ENCODE measurements around the gene POLR2C. TPM values are rescaled to one million over a fixed set of nuclear protein-coding genes. Genes with fewer than 3 reads are reported as not detected.

The POLR2C gene
- total RNA-seq, 6 experiments from 2014 or later = 66.0 to 79.4 (median 71.3) TPM

GRCh38 chr16:57427824-57428223, 34.7 kb upstream of the POLR2C start:
- no peak for DNase-seq
- Mint-ChIP-seq H3K4me1 (ENCODE audit: low read depth) (no peaks in the 10 kb centered on the region; the same call in 1 of the 2 replicates), H3K27ac (no peak overlapping the region), H3K9me3 (no peaks in the 10 kb centered on the region), H3K4me3 (no peak overlapping the region), H3K27me3 (ENCODE audit: insufficient read depth) (no peaks in the 10 kb centered on the region), H3K36me3 (ENCODE audit: low read depth) (peaks cover 32% of the 10 kb centered on the region)
- no peak for TF ChIP-seq CTCF (IDR thresholded peaks at IDR 0.05)

- Mint-ChIP-seq H3K27ac (no peak overlapping the region), H3K27me3 (ENCODE audit: insufficient read depth) (no peaks in the 10 kb centered on the region), H3K4me3 (no peak overlapping the region), H3K4me1 (ENCODE audit: low read depth) (no peaks in the 10 kb centered on the region), H3K9me3 (no peaks in the 10 kb centered on the region), H3K36me3 (ENCODE audit: low read depth) (peaks cover 32% of the 10 kb centered on the region)
- TF ChIP-seq CTCF (IDR thresholded peaks at IDR 0.05) = no peak
- DNase-seq = no peak
These were observed 31.5 kb upstream of the POLR2C start for GRCh38 chr16:57430955-57431354.

DNA sequence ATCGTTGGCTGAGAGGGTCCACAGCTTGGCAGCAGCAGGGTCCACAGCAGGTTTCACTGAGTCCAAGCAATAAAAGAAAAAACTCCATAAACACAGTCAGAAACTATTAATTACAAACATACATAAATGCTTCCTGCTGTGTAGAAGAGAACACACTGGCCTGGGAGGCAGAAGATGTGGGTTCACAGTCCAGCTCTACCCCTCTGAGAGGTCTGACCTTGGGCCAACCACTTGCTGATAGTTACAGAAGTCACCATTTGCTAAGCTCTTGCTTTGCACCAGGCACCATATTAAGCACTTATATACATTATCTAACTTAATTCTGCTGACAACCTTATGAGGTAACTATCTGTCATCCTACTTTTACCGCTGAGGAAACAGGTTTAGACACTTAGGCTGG, 30.0 kb upstream of the POLR2C start:
- no peaks in the 10 kb centered on the region for H3K9me3 Mint-ChIP-seq
- TF ChIP-seq CTCF (IDR thresholded peaks at IDR 0.05) = no peak

GRCh38 chr16:57432989-57433388, 29.5 kb upstream of the POLR2C start:
- Mint-ChIP-seq H3K9me3 (no peaks in the 10 kb centered on the region), H3K27ac (no peak overlapping the region)

More for the DNA sequence above, 30.0 kb upstream of the POLR2C start:
- Mint-ChIP-seq H3K27me3 (ENCODE audit: insufficient read depth) (peaks cover 1% of the 10 kb centered on the region; the same call in 1 of the 2 replicates), H3K27ac (no peak overlapping the region), H3K36me3 (ENCODE audit: low read depth) (peaks cover 26% of the 10 kb centered on the region), H3K4me3 (no peak overlapping the region), H3K4me1 (ENCODE audit: low read depth) (no peaks in the 10 kb centered on the region)
- no peak for DNase-seq

GRCh38 chr16:57434003-57434402, 28.5 kb upstream of the POLR2C start:
- no peaks in the 10 kb centered on the region for H3K4me1 Mint-ChIP-seq (ENCODE audit: low read depth)
- no peak overlapping the region for H3K4me3 Mint-ChIP-seq

More at GRCh38 chr16:57432989-57433388, 29.5 kb upstream of the POLR2C start:
- DNase-seq = no peak
- TF ChIP-seq CTCF (IDR thresholded peaks at IDR 0.05) = no peak
- Mint-ChIP-seq H3K4me3 (no peak overlapping the region), H3K4me1 (ENCODE audit: low read depth) (no peaks in the 10 kb centered on the region), H3K27me3 (ENCODE audit: insufficient read depth) (peaks cover 1% of the 10 kb centered on the region; the same call in 1 of the 2 replicates), H3K36me3 (ENCODE audit: low read depth) (peaks cover 26% of the 10 kb centered on the region)

More at GRCh38 chr16:57434003-57434402, 28.5 kb upstream of the POLR2C start:
- Mint-ChIP-seq H3K27ac (no peak overlapping the region), H3K9me3 (no peaks in the 10 kb centered on the region), H3K36me3 (ENCODE audit: low read depth) (peaks cover 26% of the 10 kb centered on the region), H3K27me3 (ENCODE audit: insufficient read depth) (peaks cover 1% of the 10 kb centered on the region; the same call in 1 of the 2 replicates)
- TF ChIP-seq CTCF (IDR thresholded peaks at IDR 0.05) = no peak
- DNase-seq = no peak
